ENCODE measurements around the gene GNL3L.

DNA sequence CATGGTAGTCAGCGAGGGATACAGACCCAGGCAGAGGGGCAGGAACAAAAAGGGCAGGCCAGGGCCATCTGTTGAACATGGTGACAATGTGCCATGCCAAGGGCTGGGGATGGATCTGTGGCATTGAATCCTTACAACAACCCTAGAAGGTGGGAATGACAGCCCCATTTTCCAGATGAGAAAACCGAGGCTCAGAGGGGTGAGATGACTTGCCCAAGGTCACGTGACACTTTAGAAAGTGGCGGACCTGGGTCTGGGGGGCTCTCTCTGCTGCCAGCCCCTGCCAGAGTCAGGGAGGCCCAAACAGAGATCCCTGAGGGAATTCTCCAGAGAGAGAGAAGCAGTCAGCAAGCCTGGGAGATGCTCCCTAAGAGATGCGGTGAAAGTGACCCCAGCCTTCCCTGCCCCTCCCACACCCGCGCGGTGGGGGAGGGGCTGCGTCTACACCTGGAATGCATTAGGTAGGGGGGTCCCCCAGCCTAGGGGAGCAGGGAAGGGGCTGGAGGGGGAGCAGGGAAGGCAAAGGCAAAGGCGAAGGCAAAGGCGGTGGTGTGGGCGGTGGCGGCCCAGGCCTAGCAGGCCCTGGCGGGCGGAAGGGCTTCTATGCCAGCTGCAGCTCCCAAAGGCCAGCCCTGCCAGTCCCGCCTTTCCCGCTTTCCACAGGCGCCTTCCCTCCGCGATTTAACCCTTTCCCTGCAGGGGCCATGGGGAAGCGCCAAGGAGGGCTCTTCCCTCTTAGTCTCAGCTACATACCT is 47.0 kb upstream of the GNL3L start:
- no peak for TF ChIP-seq POLR2A (IDR thresholded peaks at IDR 0.05)
- TF ChIP-seq, protein P1, sequence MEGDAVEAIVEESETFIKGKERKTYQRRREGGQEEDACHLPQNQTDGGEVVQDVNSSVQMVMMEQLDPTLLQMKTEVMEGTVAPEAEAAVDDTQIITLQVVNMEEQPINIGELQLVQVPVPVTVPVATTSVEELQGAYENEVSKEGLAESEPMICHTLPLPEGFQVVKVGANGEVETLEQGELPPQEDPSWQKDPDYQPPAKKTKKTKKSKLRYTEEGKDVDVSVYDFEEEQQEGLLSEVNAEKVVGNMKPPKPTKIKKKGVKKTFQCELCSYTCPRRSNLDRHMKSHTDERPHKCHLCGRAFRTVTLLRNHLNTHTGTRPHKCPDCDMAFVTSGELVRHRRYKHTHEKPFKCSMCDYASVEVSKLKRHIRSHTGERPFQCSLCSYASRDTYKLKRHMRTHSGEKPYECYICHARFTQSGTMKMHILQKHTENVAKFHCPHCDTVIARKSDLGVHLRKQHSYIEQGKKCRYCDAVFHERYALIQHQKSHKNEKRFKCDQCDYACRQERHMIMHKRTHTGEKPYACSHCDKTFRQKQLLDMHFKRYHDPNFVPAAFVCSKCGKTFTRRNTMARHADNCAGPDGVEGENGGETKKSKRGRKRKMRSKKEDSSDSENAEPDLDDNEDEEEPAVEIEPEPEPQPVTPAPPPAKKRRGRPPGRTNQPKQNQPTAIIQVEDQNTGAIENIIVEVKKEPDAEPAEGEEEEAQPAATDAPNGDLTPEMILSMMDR (IDR thresholded peaks at IDR 0.05): no peak

All from uterus (tissue), 2 donors.